Colonic mucosa (tissue), 4 donors: ENCODE results near the gene CDH4. TPM values are rescaled to one million over a fixed set of nuclear protein-coding genes. Genes with fewer than 3 reads are reported as not detected.

Experiments
- DNase-seq: peaks from one replicate; pipeline ENCODE4 v3.0.0-alpha.2; 2020
- H3K27ac ChIP-seq: fragments of 200-600 bp; one replicate; pipeline ENCODE4 v1.8.0; 2021
- H3K27me3 ChIP-seq: fragments of 200-600 bp; one replicate; pipeline ENCODE4 v1.8.0; 2021
- H3K36me3 ChIP-seq: fragments of 200-600 bp; one replicate; pipeline ENCODE4 v1.8.0; 2021
- H3K4me1 ChIP-seq: fragments of 200-600 bp; one replicate; pipeline ENCODE4 v1.8.0; 2021; ENCODE audit warnings: mild to moderate bottlenecking
- H3K4me3 ChIP-seq: fragments of 200-600 bp; one replicate; pipeline ENCODE4 v1.8.0; 2021
- H3K9ac ChIP-seq, 2 donors: one replicate each; pipeline ENCODE4 v1.7.0; 2013; ENCODE audit warnings: control low read depth in 2 of 2, low read depth in 2 of 2, low read length in 2 of 2
- H3K9me3 ChIP-seq: fragments of 200-600 bp; one replicate; pipeline ENCODE4 v1.8.0; 2021
- CTCF ChIP-seq: fragments of 200-600 bp; IDR thresholded peaks from one replicate; pipeline ENCODE4 v1.8.0; 2022; ENCODE audit warnings: antibody characterized with exemption, mild to moderate bottlenecking
- intact Hi-C: fragments of 100-400 bp; cut with DNase I; formaldehyde crosslinking; loops from one replicate; pipeline ENCODE4 v1.14.1; 2022
- total RNA-seq, 2 donors: library from RNA; stranded (reverse); fragmentation: NEBNext Ultra II Directional in 1 of 2; extraction: Animal tissue kit (Norgen Biotek cat#: 25700) in 1 of 2; gene quantifications; one replicate each; pipeline ENCODE4 v1.2.1, GENCODE V29; 2021
- donor health status: healthy.
- donor health status: DM: no; HTN: no; CAD: no.
- donor health status: DM: no; HTN: no; CAD: no.

Gene CDH4
- total RNA-seq, 2 donors from 2014 or later = 0.08 TPM; not detected in 1

GRCh38 chr20:61937963-61938838 lies 686.1 kb downstream of the CDH4 start:
- H3K36me3 ChIP-seq = no peaks in the 10 kb centered on the region
- no peaks in the 10 kb centered on the region for H3K9me3 ChIP-seq
- H3K27me3 ChIP-seq = no peaks in the 10 kb centered on the region
- DNase-seq = no peak
- H3K9ac ChIP-seq = no peak overlapping the region
- H3K4me1 ChIP-seq = no peaks in the 10 kb centered on the region
- intact Hi-C loops = no loop called here
- no peak overlapping the region for H3K4me3 ChIP-seq
- no peak overlapping the region for H3K27ac ChIP-seq
- TF ChIP-seq CTCF = no peak

- intact Hi-C loops = no loop called here
- no peak overlapping the region for H3K9ac ChIP-seq
- no peaks in the 10 kb centered on the region for H3K4me1 ChIP-seq
- no peak for DNase-seq
- no peaks in the 10 kb centered on the region for H3K36me3 ChIP-seq
- H3K27me3 ChIP-seq = no peaks in the 10 kb centered on the region
- TF ChIP-seq CTCF = no peak
- no peak overlapping the region for H3K27ac ChIP-seq
- no peak overlapping the region for H3K4me3 ChIP-seq
- H3K9me3 ChIP-seq = no peaks in the 10 kb centered on the region
Measured at GRCh38 chr20:61938839-61939690, 687.0 kb downstream of the CDH4 start.

GRCh38 chr20:61939691-61940360 lies 687.8 kb downstream of the CDH4 start:
- Histone ChIP-seq H3K9ac (no peak overlapping the region), H3K36me3 (no peaks in the 10 kb centered on the region), H3K27me3 (no peaks in the 10 kb centered on the region), H3K4me1 (no peaks in the 10 kb centered on the region), H3K9me3 (no peaks in the 10 kb centered on the region), H3K27ac (no peak overlapping the region), H3K4me3 (no peak overlapping the region)
- no peak for DNase-seq
- no peak for TF ChIP-seq CTCF
- intact Hi-C loops = no loop called here

GRCh38 chr20:61940491-61940890 lies 688.4 kb downstream of the CDH4 start:
- no peak for DNase-seq
- H3K27ac ChIP-seq = no peak overlapping the region
- H3K9ac ChIP-seq = no peak overlapping the region
- intact Hi-C loops = no loop called here
- TF ChIP-seq CTCF = no peak
- H3K27me3 ChIP-seq = no peaks in the 10 kb centered on the region
- no peaks in the 10 kb centered on the region for H3K9me3 ChIP-seq
- H3K4me1 ChIP-seq = no peaks in the 10 kb centered on the region
- H3K36me3 ChIP-seq = no peaks in the 10 kb centered on the region
- H3K4me3 ChIP-seq = no peak overlapping the region

- no peak for DNase-seq
- no peak overlapping the region for H3K4me3 ChIP-seq
Measured at GRCh38 chr20:61940976-61941720, 689.1 kb downstream of the CDH4 start.

More at GRCh38 chr20:61940976-61941720, 689.1 kb downstream of the CDH4 start:
- no peak for TF ChIP-seq CTCF
- Histone ChIP-seq H3K9ac (no peak overlapping the region), H3K4me1 (no peaks in the 10 kb centered on the region), H3K27me3 (no peaks in the 10 kb centered on the region), H3K9me3 (no peaks in the 10 kb centered on the region), H3K36me3 (no peaks in the 10 kb centered on the region), H3K27ac (no peak overlapping the region)
- intact Hi-C loops = no loop called here
